RWPE2 (cell line): ENCODE data around the gene KIAA0930.

ENCODE experiments used
- ATAC-seq: fragments of 200-7000 bp; cut with Tn5 transposase; 3 replicates; pipeline ENCODE4 v1.9.1; 2021; ENCODE audit warnings: low read depth
- DNase-seq: peaks from one replicate; pipeline ENCODE4 v3.0.0-alpha.2; 2020; ENCODE audit warnings: low spot score
- H3K27ac ChIP-seq: fragments of 450-650 bp; 2 replicates; pipeline ENCODE4 v1.5.1; 2017; ENCODE audit warnings: mild to moderate bottlenecking; ENCODE audit not compliant: poor library complexity, severe bottlenecking
- H3K27me3 ChIP-seq: fragments of 250-450 bp; sonication (Bioruptor Pico); 2 replicates; pipeline ENCODE4 v1.5.1; 2021; ENCODE audit warnings: mild to moderate bottlenecking, moderate library complexity; ENCODE audit not compliant: insufficient read depth, poor library complexity, severe bottlenecking
- H3K36me3 ChIP-seq: fragments of 250-450 bp; sonication (Bioruptor Pico); 2 replicates; pipeline ENCODE4 v1.5.1; 2020; ENCODE audit warnings: low read depth, mild to moderate bottlenecking, moderate library complexity
- H3K4me1 ChIP-seq: fragments of 250-450 bp; sonication (Bioruptor Pico); 2 replicates; pipeline ENCODE4 v1.5.1; 2021; ENCODE audit warnings: mild to moderate bottlenecking, moderate library complexity; ENCODE audit not compliant: insufficient read depth, poor library complexity, severe bottlenecking
- H3K4me3 ChIP-seq: fragments of 250-450 bp; sonication (Bioruptor Pico); 2 replicates; pipeline ENCODE4 v1.5.1; 2021; ENCODE audit warnings: mild to moderate bottlenecking, moderate library complexity; ENCODE audit not compliant: severe bottlenecking
- H3K9me3 ChIP-seq: fragments of 250-450 bp; sonication (Bioruptor Pico); 2 replicates; pipeline ENCODE4 v1.5.1; 2021; ENCODE audit warnings: mild to moderate bottlenecking, moderate library complexity; ENCODE audit not compliant: severe bottlenecking
- CTCF ChIP-seq: fragments of 450-650 bp; IDR thresholded peaks from one replicate; pipeline ENCODE4 v1.5.1; 2017; ENCODE audit warnings: mild to moderate bottlenecking, moderate library complexity; ENCODE audit not compliant: poor library complexity, severe bottlenecking

The KIAA0930 gene

GRCh38 chr22:45163451-45164269 is 77.0 kb downstream of the KIAA0930 start, which contains the start of gene NUP50:
NUP50 (plus strand) TSS chr22:45163925; CDS start chr22:45168178, 4,253 bp downstream.
- peaks cover 42% of the 10 kb centered on the region for H3K4me1 ChIP-seq
- peaks cover 43% of the 10 kb centered on the region for H3K36me3 ChIP-seq
- H3K27me3 ChIP-seq = no peaks in the 10 kb centered on the region
- H3K4me3 ChIP-seq = peak within 1 kb of the TSS; percentile 78
- DNase-seq (peak; percentile 92), ATAC-seq (peak; percentile 52)
- no peak for TF ChIP-seq CTCF
- H3K9me3 ChIP-seq = no peaks in the 10 kb centered on the region
- H3K27ac ChIP-seq = peak within 1 kb of the TSS; percentile 95

- Histone ChIP-seq H3K9me3 (no peaks in the 10 kb centered on the region), H3K4me3 (peak overlapping the region; percentile 78), H3K4me1 (peaks cover 42% of the 10 kb centered on the region), H3K27ac (peak overlapping the region; percentile 95), H3K36me3 (peaks cover 43% of the 10 kb centered on the region), H3K27me3 (no peaks in the 10 kb centered on the region)
- TF ChIP-seq CTCF = no peak
- peak; percentile 17 for ATAC-seq
- no peak for DNase-seq
Observed at GRCh38 chr22:45163099-45163450, 77.6 kb downstream of the KIAA0930 start.

- Histone ChIP-seq H3K27ac (peak overlapping the region; percentile 95), H3K4me3 (peak overlapping the region; percentile 78), H3K9me3 (no peaks in the 10 kb centered on the region), H3K4me1 (peaks cover 42% of the 10 kb centered on the region), H3K27me3 (no peaks in the 10 kb centered on the region), H3K36me3 (peaks cover 43% of the 10 kb centered on the region)
- no peak for TF ChIP-seq CTCF
- no peak for DNase-seq
- ATAC-seq = no peak
Observed at GRCh38 chr22:45162531-45162930, 78.2 kb downstream of the KIAA0930 start.

GRCh38 chr22:45159652-45160462 is 80.8 kb downstream of the KIAA0930 start:
- ATAC-seq (peak; percentile 9; the same call in 1 of the 3 replicates), DNase-seq (no peak)
- H3K27me3 ChIP-seq = no peaks in the 10 kb centered on the region
- peak overlapping the region; percentile 95 for H3K27ac ChIP-seq
- no peaks in the 10 kb centered on the region for H3K9me3 ChIP-seq
- TF ChIP-seq CTCF = no peak
- H3K4me3 ChIP-seq = no peak overlapping the region
- peaks cover 28% of the 10 kb centered on the region for H3K4me1 ChIP-seq
- peaks cover 32% of the 10 kb centered on the region for H3K36me3 ChIP-seq
